ENCODE measurements around the gene PKIG.

- TF ChIP-seq CTCF (IDR thresholded peaks at IDR 0.05) (no peak), POLR2A (IDR thresholded peaks at IDR 0.05) (no peak)
Observed at GRCh38 chr20:44552050-44552449, 30.3 kb upstream of the PKIG start.

Measured in body of pancreas (tissue), 4 donors.